ENCODE measurements around the gene CMC1.

The CMC1 gene

GRCh38 chr3:28295898-28296490, 54.6 kb downstream of the CMC1 start:
- DNase-seq (ENCODE audit: low spot score in 2 of 2): no peak
- no peak overlapping the region for H3K4me3 ChIP-seq
- H3K4me1 ChIP-seq: no peaks in the 10 kb centered on the region
- in situ Hi-C loops (cut with MboI; ENCODE audit: low sequenced_read_pairs): no loop called here
- H3K27me3 ChIP-seq (ENCODE audit: low read depth): no peaks in the 10 kb centered on the region
- H3K9me3 ChIP-seq: no peaks in the 10 kb centered on the region
- no peaks in the 10 kb centered on the region for H3K36me3 ChIP-seq (replicated peaks)

GRCh38 chr3:28299705-28300104, 58.3 kb downstream of the CMC1 start:
- in situ Hi-C loops (cut with MboI; ENCODE audit: low sequenced_read_pairs): no loop called here
- no peaks in the 10 kb centered on the region for H3K4me1 ChIP-seq
- no peak for DNase-seq (ENCODE audit: low spot score in 2 of 2)
- no peaks in the 10 kb centered on the region for H3K27me3 ChIP-seq (ENCODE audit: low read depth)
- H3K36me3 ChIP-seq (replicated peaks): no peaks in the 10 kb centered on the region
- no peak overlapping the region for H3K4me3 ChIP-seq
- H3K9me3 ChIP-seq: no peaks in the 10 kb centered on the region

- no peak for DNase-seq (ENCODE audit: low spot score in 2 of 2)
- Histone ChIP-seq H3K36me3 (replicated peaks) (no peaks in the 10 kb centered on the region), H3K27me3 (ENCODE audit: low read depth) (no peaks in the 10 kb centered on the region), H3K9me3 (no peaks in the 10 kb centered on the region), H3K4me1 (no peaks in the 10 kb centered on the region), H3K4me3 (no peak overlapping the region)
- in situ Hi-C loops (cut with MboI; ENCODE audit: low sequenced_read_pairs): no loop called here
Measured at GRCh38 chr3:28300345-28300962, 59.0 kb downstream of the CMC1 start.

GRCh38 chr3:28301688-28302087, 60.3 kb downstream of the CMC1 start:
- H3K27me3 ChIP-seq (ENCODE audit: low read depth): no peaks in the 10 kb centered on the region
- no peaks in the 10 kb centered on the region for H3K36me3 ChIP-seq (replicated peaks)
- H3K9me3 ChIP-seq: no peaks in the 10 kb centered on the region
- H3K4me3 ChIP-seq: no peak overlapping the region
- H3K4me1 ChIP-seq: no peaks in the 10 kb centered on the region
- in situ Hi-C loops (cut with MboI; ENCODE audit: low sequenced_read_pairs): no loop called here
- DNase-seq (ENCODE audit: low spot score in 2 of 2): no peak

- Histone ChIP-seq H3K4me1 (no peaks in the 10 kb centered on the region), H3K9me3 (no peaks in the 10 kb centered on the region), H3K4me3 (no peak overlapping the region), H3K36me3 (replicated peaks) (no peaks in the 10 kb centered on the region), H3K27me3 (ENCODE audit: low read depth) (no peaks in the 10 kb centered on the region)
- in situ Hi-C loops (cut with MboI; ENCODE audit: low sequenced_read_pairs): no loop called here
- no peak for DNase-seq (ENCODE audit: low spot score in 2 of 2)
Measured at GRCh38 chr3:28308196-28308595, 66.8 kb downstream of the CMC1 start.

GRCh38 chr3:28315711-28316110, 74.3 kb downstream of the CMC1 start:
- no peaks in the 10 kb centered on the region for H3K4me1 ChIP-seq
- no peaks in the 10 kb centered on the region for H3K36me3 ChIP-seq (replicated peaks)
- no peak overlapping the region for H3K4me3 ChIP-seq
- H3K27me3 ChIP-seq (ENCODE audit: low read depth): no peaks in the 10 kb centered on the region
- no peaks in the 10 kb centered on the region for H3K9me3 ChIP-seq
- no peak for DNase-seq (ENCODE audit: low spot score in 2 of 2)
- in situ Hi-C loops (cut with MboI; ENCODE audit: low sequenced_read_pairs): no loop called here

GRCh38 chr3:28316226-28316625, 74.8 kb downstream of the CMC1 start:
- peaks cover 3% of the 10 kb centered on the region for H3K4me1 ChIP-seq
- H3K9me3 ChIP-seq: no peaks in the 10 kb centered on the region
- H3K36me3 ChIP-seq (replicated peaks): no peaks in the 10 kb centered on the region
- no peak overlapping the region for H3K4me3 ChIP-seq
- no peaks in the 10 kb centered on the region for H3K27me3 ChIP-seq (ENCODE audit: low read depth)
- in situ Hi-C loops (cut with MboI; ENCODE audit: low sequenced_read_pairs): no loop called here
- no peak for DNase-seq (ENCODE audit: low spot score in 2 of 2)

GRCh38 chr3:28317438-28318022, 76.1 kb downstream of the CMC1 start:
- DNase-seq (ENCODE audit: low spot score in 2 of 2): peak; percentile 23 to 48
- in situ Hi-C loops (cut with MboI; ENCODE audit: low sequenced_read_pairs): no loop called here
- Histone ChIP-seq H3K36me3 (replicated peaks) (no peaks in the 10 kb centered on the region), H3K4me1 (peaks cover 10% of the 10 kb centered on the region), H3K27me3 (ENCODE audit: low read depth) (no peaks in the 10 kb centered on the region), H3K4me3 (no peak overlapping the region), H3K9me3 (no peaks in the 10 kb centered on the region)

- no peak overlapping the region for H3K4me3 ChIP-seq
- no peaks in the 10 kb centered on the region for H3K9me3 ChIP-seq
- no peaks in the 10 kb centered on the region for H3K27me3 ChIP-seq (ENCODE audit: low read depth)
- peak in 1 of 2 experiments; percentile 25 for DNase-seq (ENCODE audit: low spot score in 2 of 2)
- peaks cover 17% of the 10 kb centered on the region for H3K4me1 ChIP-seq
- peaks cover 10% of the 10 kb centered on the region; the same call in 1 of the 2 replicates for H3K36me3 ChIP-seq (replicated peaks)
- in situ Hi-C loops (cut with MboI; ENCODE audit: low sequenced_read_pairs): loop anchor here (10.0 kb wide), 1 partner anchor 596 kb away; the partner anchor contains the start of gene EOMES
Measured at GRCh38 chr3:28320981-28321380, 79.6 kb downstream of the CMC1 start.

GRCh38 chr3:28322464-28322863, 81.0 kb downstream of the CMC1 start:
- Histone ChIP-seq H3K27me3 (ENCODE audit: low read depth) (no peaks in the 10 kb centered on the region), H3K4me1 (peaks cover 17% of the 10 kb centered on the region), H3K36me3 (replicated peaks) (peaks cover 13% of the 10 kb centered on the region; the same call in 1 of the 2 replicates), H3K9me3 (no peaks in the 10 kb centered on the region), H3K4me3 (no peak overlapping the region)
- DNase-seq (ENCODE audit: low spot score in 2 of 2): no peak
- in situ Hi-C loops (cut with MboI; ENCODE audit: low sequenced_read_pairs): loop anchor here (10.0 kb wide), 1 partner anchor 598 kb away; the partner anchor contains the start of gene EOMES

GRCh38 chr3:28326458-28326926, 85.1 kb downstream of the CMC1 start:
- no peaks in the 10 kb centered on the region for H3K27me3 ChIP-seq (ENCODE audit: low read depth)
- peaks cover 13% of the 10 kb centered on the region for H3K36me3 ChIP-seq (replicated peaks)
- in situ Hi-C loops (cut with MboI; ENCODE audit: low sequenced_read_pairs): loop anchor here (10.0 kb wide), 1 partner anchor 602 kb away; the partner anchor contains the start of gene EOMES

GRCh38 chr3:28328188-28329151, 87.1 kb downstream of the CMC1 start:
- in situ Hi-C loops (cut with MboI; ENCODE audit: low sequenced_read_pairs): loop anchor here (10.0 kb wide), 1 partner anchor 604 kb away; the partner anchor contains the start of gene EOMES
- no peaks in the 10 kb centered on the region for H3K9me3 ChIP-seq
- H3K4me1 ChIP-seq: 0 out of 2 replicates have a peak, but pooled peaks cover 7% of the 10 kb centered on the region
- peaks cover 13% of the 10 kb centered on the region for H3K36me3 ChIP-seq (replicated peaks)
- H3K4me3 ChIP-seq: no peak overlapping the region
- no peak for DNase-seq (ENCODE audit: low spot score in 2 of 2)
- no peaks in the 10 kb centered on the region for H3K27me3 ChIP-seq (ENCODE audit: low read depth)

More at GRCh38 chr3:28326458-28326926, 85.1 kb downstream of the CMC1 start:
- Histone ChIP-seq H3K9me3 (no peaks in the 10 kb centered on the region), H3K4me1 (peaks cover 12% of the 10 kb centered on the region), H3K4me3 (no peak overlapping the region)
- no peak for DNase-seq (ENCODE audit: low spot score in 2 of 2)

GRCh38 chr3:28334552-28334951, 93.1 kb downstream of the CMC1 start:
- H3K27me3 ChIP-seq (ENCODE audit: low read depth): no peaks in the 10 kb centered on the region
- no peaks in the 10 kb centered on the region for H3K4me1 ChIP-seq
- in situ Hi-C loops (cut with MboI; ENCODE audit: low sequenced_read_pairs): no loop called here
- H3K4me3 ChIP-seq: no peak overlapping the region
- H3K9me3 ChIP-seq: no peaks in the 10 kb centered on the region
- H3K36me3 ChIP-seq (replicated peaks): peaks cover 15% of the 10 kb centered on the region
- no peak for DNase-seq (ENCODE audit: low spot score in 2 of 2)
